Measurements from ENCODE around the gene OS9.
"Not testable (repeated sequence)": the region's sequence is repeated elsewhere in the genome, so short reads cannot be mapped to it uniquely, and the experiment has no call there.

Gene OS9

DNA sequence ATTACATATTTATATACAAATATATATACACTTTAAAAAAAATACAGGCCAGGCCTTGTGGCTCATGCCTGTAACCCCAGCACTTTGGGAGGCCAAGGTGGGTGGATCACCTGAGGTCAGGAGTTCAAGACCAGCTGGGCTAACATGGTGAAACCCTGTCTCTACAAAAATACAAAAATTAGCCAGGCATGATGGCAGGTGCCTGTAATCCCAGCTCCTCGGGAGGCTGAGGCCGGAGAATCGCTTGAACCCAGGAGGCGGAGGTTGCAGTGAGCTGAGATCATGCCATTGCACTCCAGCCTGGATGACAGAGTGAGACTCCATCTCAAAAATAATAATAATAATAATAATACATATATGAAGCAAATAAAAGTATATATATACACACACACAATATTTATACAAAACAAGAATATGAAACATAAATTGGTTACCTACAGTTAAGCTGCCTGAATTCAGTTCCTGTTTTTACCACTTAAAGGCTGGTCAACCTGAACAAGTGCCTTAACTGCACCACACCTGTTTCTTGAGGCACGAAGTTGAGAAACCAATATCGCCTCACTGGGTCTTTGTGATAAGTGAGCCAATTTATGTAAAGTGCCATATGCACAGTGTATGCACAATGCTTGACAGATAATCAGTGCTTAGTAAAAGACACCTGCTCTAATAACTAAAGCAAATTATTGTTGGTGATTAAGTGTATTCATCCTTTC lies 21.3 kb downstream of the OS9 start:
- peaks cover 41 to 54% of the 10 kb centered on the region in 2 donors for H3K36me3 ChIP-seq (ENCODE audit: control insufficient read depth in 2 of 2, insufficient read depth in 2 of 2, low read length in 2 of 2)
- not testable (repeated sequence) for H3K27me3 ChIP-seq (ENCODE audit: control insufficient read depth in 2 of 2, insufficient read depth in 2 of 2, low read length in 2 of 2); H3K4me1 ChIP-seq (ENCODE audit: control insufficient read depth in 2 of 2, insufficient read depth in 2 of 2, low read length in 2 of 2); H3K9me3 ChIP-seq (ENCODE audit: control insufficient read depth in 2 of 2, low read length in 2 of 2); H3K9ac ChIP-seq (ENCODE audit: low read depth in 1 of 2, low read length in 2 of 2); H3K27ac ChIP-seq (ENCODE audit: low read depth in 2 of 2, low read length in 2 of 2); H3K4me3 ChIP-seq (ENCODE audit: low read length in 2 of 2)

DNA sequence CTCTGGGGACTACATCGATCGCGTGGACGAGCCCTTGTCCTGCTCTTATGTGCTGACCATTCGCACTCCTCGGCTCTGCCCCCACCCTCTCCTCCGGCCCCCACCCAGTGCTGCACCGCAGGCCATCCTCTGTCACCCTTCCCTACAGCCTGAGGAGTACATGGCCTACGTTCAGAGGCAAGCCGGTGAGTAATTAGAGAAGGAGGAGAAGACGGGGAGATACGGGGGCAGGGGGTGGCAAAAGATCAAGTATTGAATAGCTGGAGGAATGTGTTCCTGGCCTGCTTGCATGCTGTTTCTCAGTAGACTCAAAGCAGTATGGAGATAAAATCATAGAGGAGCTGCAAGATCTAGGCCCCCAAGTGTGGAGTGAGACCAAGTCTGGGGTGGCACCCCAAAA lies 21.9 kb downstream of the OS9 start:
- H3K4me3 ChIP-seq (ENCODE audit: low read length in 2 of 2): no peak overlapping the region
- no peaks in the 10 kb centered on the region for H3K4me1 ChIP-seq (ENCODE audit: control insufficient read depth in 2 of 2, insufficient read depth in 2 of 2, low read length in 2 of 2)
- H3K27ac ChIP-seq (ENCODE audit: low read depth in 2 of 2, low read length in 2 of 2): no peak overlapping the region
- no peaks in the 10 kb centered on the region for H3K27me3 ChIP-seq (ENCODE audit: control insufficient read depth in 2 of 2, insufficient read depth in 2 of 2, low read length in 2 of 2)
- H3K9ac ChIP-seq (ENCODE audit: low read depth in 1 of 2, low read length in 2 of 2): no peak overlapping the region
- H3K9me3 ChIP-seq (ENCODE audit: control insufficient read depth in 2 of 2, low read length in 2 of 2): no peaks in the 10 kb centered on the region
- peaks cover 45 to 60% of the 10 kb centered on the region in 2 donors for H3K36me3 ChIP-seq (ENCODE audit: control insufficient read depth in 2 of 2, insufficient read depth in 2 of 2, low read length in 2 of 2)

DNA sequence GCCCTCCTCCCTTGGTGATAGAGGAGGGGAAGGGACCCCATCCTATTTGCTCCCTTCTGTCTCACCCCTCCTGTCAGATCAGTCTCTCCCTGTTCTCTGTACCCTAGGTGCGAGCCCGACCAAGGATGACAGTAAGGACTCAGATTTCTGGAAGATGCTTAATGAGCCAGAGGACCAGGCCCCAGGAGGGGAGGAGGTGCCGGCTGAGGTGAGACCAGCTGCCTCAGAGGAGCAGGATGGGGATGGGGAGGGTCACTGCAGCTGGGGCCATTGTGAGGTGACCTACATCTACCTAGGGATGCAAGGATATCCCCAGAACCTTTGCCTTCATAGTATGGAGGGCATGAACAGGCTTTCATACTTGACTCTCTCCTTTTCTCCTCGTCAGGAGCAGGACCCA lies 22.4 kb downstream of the OS9 start:
- Histone ChIP-seq H3K9me3 (ENCODE audit: control insufficient read depth in 2 of 2, low read length in 2 of 2) (no peaks in the 10 kb centered on the region), H3K9ac (ENCODE audit: low read depth in 1 of 2, low read length in 2 of 2) (no peak overlapping the region), H3K4me3 (ENCODE audit: low read length in 2 of 2) (no peak overlapping the region), H3K4me1 (ENCODE audit: control insufficient read depth in 2 of 2, insufficient read depth in 2 of 2, low read length in 2 of 2) (no peaks in the 10 kb centered on the region), H3K36me3 (ENCODE audit: control insufficient read depth in 2 of 2, insufficient read depth in 2 of 2, low read length in 2 of 2) (peaks cover 49 to 64% of the 10 kb centered on the region in 2 donors), H3K27ac (ENCODE audit: low read depth in 2 of 2, low read length in 2 of 2) (no peak overlapping the region), H3K27me3 (ENCODE audit: control insufficient read depth in 2 of 2, insufficient read depth in 2 of 2, low read length in 2 of 2) (no peaks in the 10 kb centered on the region)

DNA sequence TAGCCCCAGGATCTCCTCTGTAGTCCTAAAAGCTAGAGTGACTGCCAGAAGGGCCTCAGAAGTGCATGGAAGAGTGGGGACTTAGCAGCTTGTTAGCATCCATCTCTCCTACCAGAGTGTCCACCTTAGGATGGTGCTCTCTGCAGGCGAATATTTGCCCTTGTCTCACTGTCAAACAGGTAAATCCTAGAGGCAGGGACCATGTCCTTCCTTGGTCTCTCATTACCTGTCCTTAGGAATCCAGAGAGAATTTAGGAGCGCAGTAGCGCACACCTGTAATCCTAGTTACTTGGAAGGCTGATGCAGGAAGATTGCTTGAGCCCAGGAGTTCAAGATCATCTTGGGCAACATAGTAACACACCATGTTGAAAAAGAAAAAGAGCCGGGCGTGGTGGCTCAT lies 23.2 kb downstream of the OS9 start:
- Histone ChIP-seq H3K9ac (ENCODE audit: low read depth in 1 of 2, low read length in 2 of 2) (no peak overlapping the region), H3K27ac (ENCODE audit: low read depth in 2 of 2, low read length in 2 of 2) (no peak overlapping the region), H3K9me3 (ENCODE audit: control insufficient read depth in 2 of 2, low read length in 2 of 2) (no peaks in the 10 kb centered on the region), H3K4me3 (ENCODE audit: low read length in 2 of 2) (no peak overlapping the region), H3K27me3 (ENCODE audit: control insufficient read depth in 2 of 2, insufficient read depth in 2 of 2, low read length in 2 of 2) (no peaks in the 10 kb centered on the region), H3K36me3 (ENCODE audit: control insufficient read depth in 2 of 2, insufficient read depth in 2 of 2, low read length in 2 of 2) (peaks cover 50 to 69% of the 10 kb centered on the region in 2 donors), H3K4me1 (ENCODE audit: control insufficient read depth in 2 of 2, insufficient read depth in 2 of 2, low read length in 2 of 2) (no peaks in the 10 kb centered on the region)

DNA sequence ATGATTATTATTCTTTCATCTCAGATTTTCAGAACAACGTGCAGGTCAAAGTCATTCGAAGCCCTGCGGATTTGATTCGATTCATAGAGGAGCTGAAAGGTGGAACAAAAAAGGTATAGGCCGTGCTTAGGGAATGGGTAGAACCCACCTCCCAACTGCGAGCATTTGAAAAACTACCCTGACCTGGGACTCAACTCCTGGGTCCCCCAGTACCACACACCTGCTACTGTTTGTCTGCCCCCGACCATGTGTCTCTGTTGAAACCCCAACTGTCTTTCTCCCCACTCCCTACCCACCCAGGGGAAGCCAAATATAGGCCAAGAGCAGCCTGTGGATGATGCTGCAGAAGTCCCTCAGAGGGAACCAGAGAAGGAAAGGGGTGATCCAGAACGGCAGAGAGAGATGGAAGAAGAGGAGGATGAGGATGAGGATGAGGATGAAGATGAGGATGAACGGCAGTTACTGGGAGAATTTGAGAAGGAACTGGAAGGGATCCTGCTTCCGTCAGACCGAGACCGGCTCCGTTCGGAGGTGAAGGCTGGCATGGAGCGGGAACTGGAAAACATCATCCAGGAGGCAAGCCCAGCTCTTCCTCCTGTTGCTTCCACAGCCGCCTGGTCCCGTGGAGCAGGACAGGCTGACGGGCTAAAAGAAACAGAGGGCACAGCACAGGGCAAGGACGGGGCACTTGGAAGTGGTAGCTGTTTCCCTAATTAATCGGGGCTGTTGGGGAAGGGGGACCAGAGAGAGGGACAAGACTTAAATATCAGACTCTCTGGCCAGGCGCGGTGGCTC lies 24.1 kb downstream of the OS9 start:
- no peaks in the 10 kb centered on the region for H3K27me3 ChIP-seq (ENCODE audit: control insufficient read depth in 2 of 2, insufficient read depth in 2 of 2, low read length in 2 of 2)
- no peaks in the 10 kb centered on the region for H3K9me3 ChIP-seq (ENCODE audit: control insufficient read depth in 2 of 2, low read length in 2 of 2)
- H3K4me3 ChIP-seq (ENCODE audit: low read length in 2 of 2): no peak overlapping the region
- no peaks in the 10 kb centered on the region for H3K4me1 ChIP-seq (ENCODE audit: control insufficient read depth in 2 of 2, insufficient read depth in 2 of 2, low read length in 2 of 2)
- H3K27ac ChIP-seq (ENCODE audit: low read depth in 2 of 2, low read length in 2 of 2): no peak overlapping the region
- peaks cover 47 to 69% of the 10 kb centered on the region in 2 donors for H3K36me3 ChIP-seq (ENCODE audit: control insufficient read depth in 2 of 2, insufficient read depth in 2 of 2, low read length in 2 of 2)
- H3K9ac ChIP-seq (ENCODE audit: low read depth in 1 of 2, low read length in 2 of 2): no peak overlapping the region

DNA sequence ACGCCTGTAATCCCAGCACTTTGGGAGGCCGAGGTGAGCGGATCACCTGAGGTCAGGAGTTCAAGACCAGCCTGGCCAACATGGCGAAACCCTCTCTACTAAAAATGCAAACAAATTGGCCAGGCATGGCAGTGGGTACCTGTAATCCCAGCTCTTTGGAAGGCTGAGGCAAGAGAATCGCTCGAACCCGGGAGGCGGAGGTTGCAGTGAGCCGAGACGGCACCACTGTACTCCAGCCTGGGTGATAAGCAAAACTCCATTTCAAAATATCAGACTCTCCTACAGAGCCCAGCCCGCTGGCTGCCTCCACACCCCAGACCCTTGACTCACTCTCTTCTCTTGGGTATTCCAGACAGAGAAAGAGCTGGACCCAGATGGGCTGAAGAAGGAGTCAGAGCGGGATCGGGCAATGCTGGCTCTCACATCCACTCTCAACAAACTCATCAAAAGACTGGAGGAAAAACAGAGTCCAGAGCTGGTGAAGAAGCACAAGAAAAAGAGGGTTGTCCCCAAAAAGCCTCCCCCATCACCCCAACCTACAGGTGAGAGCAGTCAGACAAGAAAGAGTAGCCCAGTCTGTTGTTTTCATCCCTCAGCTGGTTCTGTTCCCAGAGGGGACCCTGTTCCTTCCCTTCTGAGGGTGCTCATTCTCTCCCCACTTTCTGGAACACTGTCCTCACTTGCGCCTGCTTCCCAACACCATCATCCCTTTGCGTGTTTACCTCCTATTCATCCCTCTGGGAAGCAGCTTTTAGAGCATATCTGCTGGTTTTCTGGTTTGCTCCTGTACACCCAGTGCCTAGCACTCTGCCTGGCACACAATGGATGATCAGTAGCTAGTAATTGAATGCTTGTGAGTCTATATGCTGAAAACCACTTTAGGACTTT lies 25.0 kb downstream of the OS9 start:
- peaks cover 47 to 65% of the 10 kb centered on the region in 2 donors for H3K36me3 ChIP-seq (ENCODE audit: control insufficient read depth in 2 of 2, insufficient read depth in 2 of 2, low read length in 2 of 2)
- no peak overlapping the region for H3K4me3 ChIP-seq (ENCODE audit: low read length in 2 of 2)
- H3K9me3 ChIP-seq (ENCODE audit: control insufficient read depth in 2 of 2, low read length in 2 of 2): no peaks in the 10 kb centered on the region
- H3K4me1 ChIP-seq (ENCODE audit: control insufficient read depth in 2 of 2, insufficient read depth in 2 of 2, low read length in 2 of 2): no peaks in the 10 kb centered on the region
- H3K9ac ChIP-seq (ENCODE audit: low read depth in 1 of 2, low read length in 2 of 2): no peak overlapping the region
- H3K27ac ChIP-seq (ENCODE audit: low read depth in 2 of 2, low read length in 2 of 2): no peak overlapping the region
- no peaks in the 10 kb centered on the region for H3K27me3 ChIP-seq (ENCODE audit: control insufficient read depth in 2 of 2, insufficient read depth in 2 of 2, low read length in 2 of 2)

DNA sequence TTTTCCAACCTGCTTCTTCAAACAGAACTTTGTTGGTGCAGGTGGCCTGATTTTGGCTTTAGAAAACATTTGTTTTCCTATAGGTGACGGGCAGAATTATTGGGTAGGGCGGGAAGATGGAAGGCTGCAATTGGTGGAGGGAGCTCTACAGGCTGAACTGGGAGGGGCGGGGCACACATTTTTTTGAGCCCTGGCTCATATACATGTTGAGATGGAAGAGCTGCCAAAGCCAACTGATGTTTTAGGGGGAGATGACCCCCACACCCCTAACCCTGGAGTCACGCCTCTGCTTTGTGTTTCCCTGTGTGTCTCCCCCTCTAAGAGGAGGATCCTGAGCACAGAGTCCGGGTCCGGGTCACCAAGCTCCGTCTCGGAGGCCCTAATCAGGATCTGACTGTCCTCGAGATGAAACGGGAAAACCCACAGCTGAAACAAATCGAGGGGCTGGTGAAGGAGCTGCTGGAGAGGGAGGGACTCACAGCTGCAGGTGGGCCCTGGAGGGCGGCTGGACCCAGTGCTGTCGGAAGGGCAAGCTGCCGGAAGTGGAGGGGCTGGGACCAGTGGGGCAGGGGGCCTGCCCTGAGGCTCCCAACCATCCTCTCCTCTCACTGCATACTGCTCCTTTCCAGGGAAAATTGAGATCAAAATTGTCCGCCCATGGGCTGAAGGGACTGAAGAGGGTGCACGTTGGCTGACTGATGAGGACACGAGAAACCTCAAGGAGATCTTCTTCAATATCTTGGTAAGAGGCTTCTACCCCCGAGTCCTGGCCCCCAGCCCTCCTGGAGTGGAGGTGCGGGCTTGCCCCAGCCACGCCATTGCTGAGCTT lies 26.1 kb downstream of the OS9 start:
- Histone ChIP-seq H3K9me3 (ENCODE audit: control insufficient read depth in 2 of 2, low read length in 2 of 2) (no peaks in the 10 kb centered on the region), H3K27ac (ENCODE audit: low read depth in 2 of 2, low read length in 2 of 2) (no peak overlapping the region), H3K4me1 (ENCODE audit: control insufficient read depth in 2 of 2, insufficient read depth in 2 of 2, low read length in 2 of 2) (no peaks in the 10 kb centered on the region), H3K27me3 (ENCODE audit: control insufficient read depth in 2 of 2, insufficient read depth in 2 of 2, low read length in 2 of 2) (peaks cover 0 to 2% of the 10 kb centered on the region in 2 donors), H3K9ac (ENCODE audit: low read depth in 1 of 2, low read length in 2 of 2) (no peak overlapping the region), H3K36me3 (ENCODE audit: control insufficient read depth in 2 of 2, insufficient read depth in 2 of 2, low read length in 2 of 2) (peaks cover 45 to 63% of the 10 kb centered on the region in 2 donors), H3K4me3 (ENCODE audit: low read length in 2 of 2) (no peak overlapping the region)

DNA sequence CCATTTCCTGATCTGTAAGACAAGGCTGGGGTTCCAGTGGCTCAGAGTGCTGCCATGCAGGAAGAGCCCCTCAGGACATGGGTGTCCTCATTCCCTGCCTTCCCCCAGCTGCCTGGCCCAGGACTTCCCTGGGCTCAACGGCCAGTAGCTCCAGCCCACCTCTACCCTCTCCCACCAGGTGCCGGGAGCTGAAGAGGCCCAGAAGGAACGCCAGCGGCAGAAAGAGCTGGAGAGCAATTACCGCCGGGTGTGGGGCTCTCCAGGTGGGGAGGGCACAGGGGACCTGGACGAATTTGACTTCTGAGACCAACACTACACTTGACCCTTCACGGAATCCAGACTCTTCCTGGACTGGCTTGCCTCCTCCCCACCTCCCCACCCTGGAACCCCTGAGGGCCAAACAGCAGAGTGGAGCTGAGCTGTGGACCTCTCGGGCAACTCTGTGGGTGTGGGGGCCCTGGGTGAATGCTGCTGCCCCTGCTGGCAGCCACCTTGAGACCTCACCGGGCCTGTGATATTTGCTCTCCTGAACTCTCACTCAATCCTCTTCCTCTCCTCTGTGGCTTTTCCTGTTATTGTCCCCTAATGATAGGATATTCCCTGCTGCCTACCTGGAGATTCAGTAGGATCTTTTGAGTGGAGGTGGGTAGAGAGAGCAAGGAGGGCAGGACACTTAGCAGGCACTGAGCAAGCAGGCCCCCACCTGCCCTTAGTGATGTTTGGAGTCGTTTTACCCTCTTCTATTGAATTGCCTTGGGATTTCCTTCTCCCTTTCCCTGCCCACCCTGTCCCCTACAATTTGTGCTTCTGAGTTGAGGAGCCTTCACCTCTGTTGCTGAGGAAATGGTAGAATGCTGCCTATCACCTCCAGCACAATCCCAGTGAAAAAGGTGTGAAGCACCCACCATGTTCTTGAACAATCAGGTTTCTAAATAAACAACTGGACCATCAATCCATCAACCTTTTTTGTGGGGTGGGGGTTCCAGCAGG lies 27.0 kb downstream of the OS9 start:
- no peak overlapping the region for H3K27ac ChIP-seq (ENCODE audit: low read depth in 2 of 2, low read length in 2 of 2)
- H3K4me3 ChIP-seq (ENCODE audit: low read length in 2 of 2): no peak overlapping the region
- no peak overlapping the region for H3K9ac ChIP-seq (ENCODE audit: low read depth in 1 of 2, low read length in 2 of 2)
- H3K36me3 ChIP-seq (ENCODE audit: control insufficient read depth in 2 of 2, insufficient read depth in 2 of 2, low read length in 2 of 2): peaks cover 39 to 56% of the 10 kb centered on the region in 2 donors
- peaks cover 0 to 2% of the 10 kb centered on the region in 2 donors for H3K27me3 ChIP-seq (ENCODE audit: control insufficient read depth in 2 of 2, insufficient read depth in 2 of 2, low read length in 2 of 2)
- H3K9me3 ChIP-seq (ENCODE audit: control insufficient read depth in 2 of 2, low read length in 2 of 2): no peaks in the 10 kb centered on the region
- H3K4me1 ChIP-seq (ENCODE audit: control insufficient read depth in 2 of 2, insufficient read depth in 2 of 2, low read length in 2 of 2): peaks cover 0 to 2% of the 10 kb centered on the region in 2 donors

Data from mucosa of rectum (tissue), 2 donors.